Measurements from ENCODE around the gene ASPG.

GRCh38 chr14:104091927-104092771 is 6.6 kb downstream of the ASPG start:
- TF ChIP-seq CTCF (IDR thresholded peaks at IDR 0.05; ENCODE audit: poor library complexity, severe bottlenecking), result no peak
- TF ChIP-seq POLR2AphosphoS5 (IDR thresholded peaks at IDR 0.05), result no peak
- no peak for TF ChIP-seq EZH2 (IDR thresholded peaks at IDR 0.05; ENCODE audit: borderline replicate concordance, insufficient read depth, low read length, poor library complexity, severe bottlenecking)
- no peak for TF ChIP-seq RAD21 (conservative IDR thresholded peaks at IDR 0.05)
- no peak for TF ChIP-seq REST (IDR thresholded peaks at IDR 0.05; ENCODE audit: borderline replicate concordance)
- no peak for TF ChIP-seq MXI1 (conservative IDR thresholded peaks at IDR 0.05; ENCODE audit: poor library complexity, severe bottlenecking)

Measured in neural cell (in vitro differentiated cells).